C4-2B (cell line): ENCODE measurements around the gene KRTAP10-8.
"Not testable (repeated sequence)": the region's sequence is repeated elsewhere in the genome, so short reads cannot be mapped to it uniquely, and the experiment has no call there.

Experiments
- H3K27ac ChIP-seq: fragments of 450-650 bp; 2 replicates; pipeline ENCODE4 v1.5.1; 2017
- ZFX ChIP-seq: fragments of 450-650 bp; IDR thresholded peaks from 2 replicates; pipeline ENCODE4 v1.6.1; 2017
- TF ChIP-seq, protein P1 (sequence below): fragments of 450-650 bp; conservative IDR thresholded peaks from 2 replicates; pipeline ENCODE4 v1.5.1; 2017; ENCODE audit warnings: mild to moderate bottlenecking

The KRTAP10-8 gene

DNA sequence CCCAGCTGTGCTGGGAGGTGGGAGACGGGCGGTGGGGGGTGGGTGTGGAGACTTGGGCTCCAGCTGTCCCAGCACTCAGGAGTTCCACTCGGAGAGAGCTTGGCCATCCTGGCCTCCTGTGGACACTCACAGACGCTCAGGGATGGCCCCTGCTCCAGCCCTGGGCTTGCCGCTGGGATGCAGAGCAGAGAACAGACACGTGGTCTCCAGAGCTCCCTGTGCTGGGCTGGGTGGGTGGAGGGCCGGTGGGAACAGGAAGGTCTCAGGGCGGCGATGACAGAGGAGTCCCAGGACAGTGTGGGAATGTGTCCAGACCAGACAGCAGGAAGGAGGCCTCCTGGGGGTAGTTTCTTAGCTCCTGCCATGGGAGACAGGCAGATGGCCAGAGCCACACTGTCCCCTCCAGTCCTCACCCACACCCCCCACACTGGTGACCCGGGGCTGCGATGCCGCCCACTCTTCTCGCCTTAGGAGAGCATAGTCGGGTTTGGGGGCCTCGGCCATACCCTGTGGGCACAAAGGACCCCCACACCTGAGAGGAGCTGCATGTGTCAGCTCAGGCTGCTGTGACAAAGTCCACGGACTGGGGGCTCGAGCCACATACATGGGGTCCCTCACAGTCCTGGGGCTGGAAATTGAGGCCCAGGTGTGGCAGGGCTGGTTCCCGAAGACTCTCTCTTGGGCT, 17.0 kb downstream of the KRTAP10-8 start:
- no peak for TF ChIP-seq ZFX
- TF ChIP-seq, protein P1, sequence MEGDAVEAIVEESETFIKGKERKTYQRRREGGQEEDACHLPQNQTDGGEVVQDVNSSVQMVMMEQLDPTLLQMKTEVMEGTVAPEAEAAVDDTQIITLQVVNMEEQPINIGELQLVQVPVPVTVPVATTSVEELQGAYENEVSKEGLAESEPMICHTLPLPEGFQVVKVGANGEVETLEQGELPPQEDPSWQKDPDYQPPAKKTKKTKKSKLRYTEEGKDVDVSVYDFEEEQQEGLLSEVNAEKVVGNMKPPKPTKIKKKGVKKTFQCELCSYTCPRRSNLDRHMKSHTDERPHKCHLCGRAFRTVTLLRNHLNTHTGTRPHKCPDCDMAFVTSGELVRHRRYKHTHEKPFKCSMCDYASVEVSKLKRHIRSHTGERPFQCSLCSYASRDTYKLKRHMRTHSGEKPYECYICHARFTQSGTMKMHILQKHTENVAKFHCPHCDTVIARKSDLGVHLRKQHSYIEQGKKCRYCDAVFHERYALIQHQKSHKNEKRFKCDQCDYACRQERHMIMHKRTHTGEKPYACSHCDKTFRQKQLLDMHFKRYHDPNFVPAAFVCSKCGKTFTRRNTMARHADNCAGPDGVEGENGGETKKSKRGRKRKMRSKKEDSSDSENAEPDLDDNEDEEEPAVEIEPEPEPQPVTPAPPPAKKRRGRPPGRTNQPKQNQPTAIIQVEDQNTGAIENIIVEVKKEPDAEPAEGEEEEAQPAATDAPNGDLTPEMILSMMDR: no peak

DNA sequence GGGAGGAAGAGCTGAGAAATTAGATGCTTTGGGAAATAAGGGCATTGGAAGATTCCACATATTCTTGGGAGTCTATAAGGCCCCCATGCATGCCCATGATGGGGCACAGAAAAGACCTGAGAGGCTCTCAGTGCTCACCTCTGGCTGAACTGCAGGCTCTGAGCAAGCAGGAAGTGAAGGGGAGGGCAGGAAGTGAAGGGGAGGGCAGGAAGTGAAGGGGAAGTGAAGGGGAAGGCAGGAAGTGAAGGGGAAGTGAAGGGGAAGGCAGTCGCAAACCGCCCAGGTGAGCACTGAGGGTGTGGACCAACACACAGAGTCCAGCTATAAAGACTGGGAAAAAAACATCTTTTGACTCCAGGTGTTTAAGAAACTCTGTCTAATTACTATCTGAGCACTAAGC, 18.6 kb downstream of the KRTAP10-8 start:
- no peak overlapping the region for H3K27ac ChIP-seq
- TF ChIP-seq, protein P1: no peak
- no peak for TF ChIP-seq ZFX

More for the DNA sequence above, 17.0 kb downstream of the KRTAP10-8 start:
- no peak overlapping the region for H3K27ac ChIP-seq

DNA sequence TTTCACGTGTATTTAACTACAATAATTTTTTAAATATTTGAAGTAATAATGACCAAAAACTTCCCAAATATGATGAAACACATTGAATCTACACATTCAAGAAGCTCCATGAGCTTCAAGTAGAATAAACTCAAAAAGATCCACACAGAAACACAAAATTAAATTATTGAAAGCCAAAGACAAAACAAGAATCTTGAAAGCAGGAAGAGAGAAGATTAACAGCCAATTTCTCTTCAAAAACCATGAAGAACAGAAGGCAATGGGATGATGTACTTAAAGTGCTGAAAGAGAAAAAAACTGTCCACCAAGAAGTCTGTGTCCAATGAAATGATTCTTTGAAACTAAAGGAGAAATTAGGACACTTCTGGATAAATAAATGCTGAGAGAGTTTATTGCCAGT, 20.2 kb downstream of the KRTAP10-8 start:
- TF ChIP-seq, protein P1: no peak
- TF ChIP-seq ZFX: no peak
- no peak overlapping the region for H3K27ac ChIP-seq

DNA sequence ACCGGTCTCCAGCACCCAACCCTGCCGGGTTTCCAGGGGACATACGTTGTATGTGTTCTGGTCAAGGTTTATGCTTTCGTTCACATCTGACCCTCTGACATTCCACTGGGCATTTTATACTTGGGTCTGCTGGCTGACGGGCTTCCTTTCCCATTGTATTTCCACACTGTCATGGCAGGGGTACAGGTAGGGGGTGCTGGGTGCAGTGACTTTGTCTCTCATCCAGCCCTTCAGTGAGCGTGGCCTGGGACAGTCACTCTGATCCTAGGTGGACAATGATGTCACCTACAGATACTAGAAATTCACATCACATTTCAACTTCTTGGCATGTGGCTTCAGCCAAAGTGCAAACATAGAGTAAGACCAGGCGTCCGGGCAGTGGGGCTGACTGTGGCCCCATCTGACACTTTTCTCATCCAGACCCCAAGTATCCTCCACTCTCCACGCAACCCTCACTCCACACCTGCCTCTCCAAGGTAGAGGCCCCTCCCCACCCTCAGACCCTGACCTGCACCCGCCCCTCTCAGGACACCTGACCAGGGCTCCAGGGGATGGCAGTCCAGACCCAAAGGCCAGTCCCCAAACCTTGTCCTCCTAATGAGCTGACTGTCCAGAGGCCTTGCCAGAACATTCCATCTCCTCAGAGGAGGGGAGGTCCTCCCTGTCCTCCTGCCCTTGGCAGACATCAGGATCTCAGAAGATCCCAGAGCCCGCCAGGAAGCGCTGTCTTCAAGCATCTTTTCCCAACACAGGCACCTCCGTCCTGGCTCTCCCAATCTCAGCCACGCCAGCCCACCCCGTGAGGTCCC, 24.5 kb downstream of the KRTAP10-8 start:
- no peak for TF ChIP-seq ZFX
- TF ChIP-seq, protein P1: no peak
- no peak overlapping the region for H3K27ac ChIP-seq

DNA sequence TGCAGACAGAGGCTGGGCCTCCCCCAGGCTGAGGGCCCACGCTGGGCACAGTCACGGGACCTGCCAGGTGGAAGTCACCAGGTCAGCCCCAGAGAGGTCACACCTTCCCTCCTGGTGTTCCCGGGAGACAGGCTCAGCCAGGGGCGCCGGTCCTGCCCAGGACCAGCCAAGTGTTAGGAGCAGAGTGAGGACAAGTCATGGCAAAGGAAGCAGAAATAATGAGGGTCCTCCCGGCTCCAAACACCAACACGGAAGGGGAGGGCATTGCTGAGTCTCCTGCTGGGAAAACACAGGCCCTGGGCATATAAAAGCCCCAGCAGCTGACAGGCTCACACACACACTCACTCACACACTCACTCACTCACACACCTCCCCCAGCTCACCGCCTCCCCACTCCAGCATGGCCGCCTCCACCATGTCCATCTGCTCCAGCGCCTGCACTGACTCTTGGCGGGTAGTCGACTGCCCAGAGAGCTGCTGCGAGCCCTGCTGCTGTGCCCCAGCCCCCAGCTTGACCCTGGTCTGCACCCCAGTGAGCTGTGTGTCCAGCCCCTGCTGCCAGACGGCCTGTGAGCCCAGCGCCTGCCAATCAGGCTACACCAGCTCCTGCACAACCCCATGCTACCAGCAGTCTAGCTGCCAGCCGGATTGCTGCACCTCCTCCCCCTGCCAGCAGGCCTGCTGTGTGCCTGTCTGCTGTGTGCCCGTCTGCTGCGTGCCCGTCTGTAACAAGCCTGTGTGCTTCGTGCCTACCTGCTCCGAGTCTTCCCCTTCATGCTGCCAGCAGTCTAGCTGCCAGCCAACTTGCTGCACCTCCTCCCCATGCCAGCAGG, 25.4 kb downstream of the KRTAP10-8 start, which contains the start of gene KRTAP10-10:
KRTAP10-10 (plus strand) TSS at position 339 of the 833 bp plus-strand sequence; CDS start at position 401, 62 bp downstream.
- no peak for TF ChIP-seq ZFX
- TF ChIP-seq, protein P1: no peak
- H3K27ac ChIP-seq: no peak within 1 kb of the TSS

DNA sequence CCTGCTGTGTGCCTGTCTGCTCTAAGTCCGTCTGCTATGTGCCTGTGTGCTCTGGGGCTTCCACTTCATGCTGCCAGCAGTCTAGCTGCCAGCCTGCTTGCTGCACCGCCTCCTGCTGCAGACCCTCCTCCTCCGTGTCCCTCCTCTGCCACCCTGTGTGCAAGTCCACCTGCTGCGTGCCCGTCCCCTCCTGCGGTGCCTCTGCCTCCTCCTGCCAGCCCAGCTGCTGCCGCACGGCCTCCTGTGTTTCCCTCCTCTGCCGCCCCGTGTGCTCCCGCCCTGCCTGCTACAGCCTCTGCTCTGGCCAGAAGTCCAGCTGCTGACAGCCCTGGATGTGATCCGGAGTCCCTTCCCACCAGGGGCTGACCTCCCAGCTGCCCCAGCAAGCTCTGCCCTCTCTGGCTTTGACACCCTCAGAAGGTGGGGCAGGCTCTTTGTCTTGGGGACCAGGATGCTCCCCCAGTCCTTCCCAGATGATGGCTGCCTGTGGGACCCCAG, 26.0 kb downstream of the KRTAP10-8 start:
- not testable (repeated sequence) for H3K27ac ChIP-seq

DNA sequence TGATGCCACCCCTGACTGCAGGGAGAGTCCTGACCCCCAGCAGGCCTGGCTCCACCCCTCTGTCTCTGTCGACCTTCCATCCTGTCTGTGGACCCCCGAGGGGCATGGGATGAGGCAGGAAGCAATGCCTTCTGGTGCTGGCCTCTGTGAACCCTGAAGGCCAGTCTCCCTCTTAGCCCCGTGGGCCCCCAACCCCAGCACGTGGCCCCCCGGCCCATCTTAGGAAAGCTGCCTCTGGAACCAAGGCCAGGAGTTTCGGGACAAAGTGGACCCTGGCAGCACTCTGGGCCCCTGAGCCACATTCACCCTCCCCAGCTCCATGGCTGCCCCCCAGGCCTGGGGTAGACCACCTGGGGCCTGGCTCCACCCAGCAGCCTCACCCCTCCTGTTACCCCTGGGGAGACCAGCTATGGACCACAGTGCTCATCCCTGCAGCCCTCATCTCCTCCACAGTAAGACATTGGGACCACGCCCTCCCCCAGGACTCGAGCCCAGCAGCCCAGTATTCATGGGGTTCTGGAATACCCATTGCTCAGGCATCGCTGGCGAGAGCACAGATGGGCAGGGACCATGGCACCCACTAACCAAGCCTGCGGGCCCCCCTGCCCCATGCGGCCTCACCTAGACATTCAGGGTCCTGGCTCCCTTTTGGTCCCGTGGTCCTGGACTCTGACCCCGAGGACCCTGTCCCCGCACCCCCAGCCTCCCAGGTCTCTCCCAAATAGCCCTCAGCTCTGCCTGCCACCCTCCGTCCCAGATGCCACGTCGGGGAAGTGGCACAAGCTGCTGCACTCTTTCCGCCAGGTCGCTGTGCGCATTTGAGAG, 26.8 kb downstream of the KRTAP10-8 start:
- H3K27ac ChIP-seq: not testable (repeated sequence)
